Measurements from ENCODE around the gene POLRMT.

POLRMT gene

DNA sequence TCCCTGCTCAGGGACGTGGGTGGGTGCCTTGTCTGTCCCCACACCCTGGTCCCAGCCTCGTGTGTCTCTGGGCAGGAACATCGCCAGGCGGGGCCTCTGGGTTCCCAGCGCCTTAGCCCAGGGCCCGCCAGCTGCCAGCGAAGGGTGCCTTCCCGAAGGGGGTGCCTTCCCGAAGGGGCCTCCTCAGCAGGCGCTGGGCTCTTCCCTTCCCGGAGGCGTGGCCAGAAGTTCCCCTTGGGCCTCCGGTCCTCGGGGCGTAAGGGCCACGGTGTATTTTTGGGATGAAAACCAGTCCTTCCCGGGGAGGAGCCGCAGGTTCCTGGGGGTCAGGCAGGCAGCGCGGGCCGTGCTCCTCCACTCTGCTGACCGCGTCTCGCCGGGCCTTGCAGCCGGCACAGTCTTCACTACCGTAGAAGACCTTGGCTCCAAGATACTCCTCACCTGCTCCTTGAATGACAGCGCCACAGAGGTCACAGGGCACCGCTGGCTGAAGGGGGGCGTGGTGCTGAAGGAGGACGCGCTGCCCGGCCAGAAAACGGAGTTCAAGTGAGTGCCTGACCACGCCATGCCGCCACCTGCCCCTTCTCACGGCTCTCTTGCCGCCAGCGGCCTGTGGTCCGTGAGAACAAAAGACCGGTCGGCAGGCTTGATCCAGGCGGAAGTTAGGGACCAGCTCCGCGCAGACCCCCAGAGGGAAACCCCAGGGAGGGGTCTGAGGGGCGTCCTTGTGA lies 54.1 kb downstream of the POLRMT start:
- no peak for DNase-seq (ENCODE audit: low spot score)

- DNase-seq (ENCODE audit: low spot score): no peak
Observed at GRCh38 chr19:577439-578392, 55.6 kb downstream of the POLRMT start.

DNA sequence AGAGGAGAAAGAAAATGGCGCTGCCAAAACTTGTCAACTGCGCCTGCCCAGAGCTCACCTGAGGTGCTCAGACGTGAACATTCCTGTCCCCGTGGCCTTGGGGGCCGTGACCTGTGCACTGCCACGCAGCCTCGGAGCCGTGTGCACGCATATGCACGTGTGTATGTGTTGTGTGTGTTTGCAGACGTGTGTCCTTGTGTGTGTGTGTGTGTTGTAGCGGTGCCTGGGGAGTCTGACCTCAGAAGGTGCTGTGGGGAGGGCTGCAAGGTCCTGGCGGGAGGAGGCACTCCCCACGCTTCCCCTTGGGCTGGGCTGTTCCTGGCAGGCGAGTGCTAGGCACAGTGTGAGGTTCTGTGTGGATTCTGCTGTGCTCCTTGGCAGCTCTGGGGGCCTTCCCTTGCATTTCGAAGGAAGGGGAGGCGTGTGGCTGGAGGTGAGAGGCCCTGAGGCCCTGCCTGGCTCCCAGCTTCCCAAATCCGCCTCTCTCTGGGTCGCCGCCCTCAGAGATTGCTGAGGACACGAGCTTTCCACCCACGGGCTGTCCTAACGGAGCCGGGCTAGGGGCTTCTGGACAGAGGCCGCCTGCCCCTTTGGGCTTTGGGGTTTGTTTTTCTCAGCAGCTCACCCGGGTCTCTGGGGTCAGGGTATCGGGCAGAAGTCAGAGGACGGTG lies 56.4 kb downstream of the POLRMT start:
- DNase-seq (ENCODE audit: low spot score): no peak

- peak; percentile 85 for DNase-seq (ENCODE audit: low spot score)
Observed at GRCh38 chr19:575527-576506, 57.5 kb downstream of the POLRMT start.

DNA sequence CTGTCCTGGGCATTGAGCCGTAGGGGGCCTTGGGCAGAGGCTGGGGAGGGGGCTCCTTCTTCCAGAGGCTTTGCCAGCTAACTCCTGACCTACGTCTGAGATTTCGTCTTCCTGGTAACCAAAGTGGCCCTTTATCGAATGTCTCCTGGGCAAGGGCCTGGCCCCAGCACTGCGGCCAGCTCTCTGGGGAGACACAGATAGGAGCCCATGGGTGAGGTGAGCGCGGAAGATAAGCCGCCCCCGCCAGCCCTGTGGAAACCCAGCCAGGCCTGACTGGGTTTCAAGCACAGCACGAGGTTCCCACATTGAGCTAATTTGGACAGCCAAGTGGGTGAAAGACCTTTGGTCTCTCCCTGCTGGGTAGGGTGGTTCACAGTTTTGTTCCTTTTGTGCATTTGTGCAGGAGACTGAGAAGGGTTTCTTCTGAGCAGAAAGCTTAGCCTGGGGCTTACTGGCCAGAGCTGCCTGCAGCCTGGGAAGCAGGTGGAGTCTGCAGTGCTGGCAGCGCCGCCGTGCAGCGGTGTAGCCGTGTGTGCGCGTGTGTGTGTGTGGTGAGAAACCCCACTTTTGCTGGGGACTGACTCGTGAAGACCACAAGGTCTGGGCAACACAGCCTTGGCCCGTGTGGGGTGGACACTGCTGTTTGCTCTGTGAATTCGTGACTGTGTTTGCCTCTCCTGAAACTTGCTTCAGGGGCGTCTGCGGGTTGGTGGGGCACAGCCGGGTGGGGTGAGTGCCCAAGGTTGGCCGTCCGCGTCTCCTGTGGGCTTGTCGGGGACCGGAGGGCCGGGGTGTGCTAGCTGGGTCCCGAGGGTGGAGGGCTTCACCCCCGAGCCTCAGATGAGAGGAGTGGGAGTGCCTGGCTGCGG lies 58.4 kb downstream of the POLRMT start:
- DNase-seq (ENCODE audit: low spot score): peak; percentile 59

GRCh38 chr19:573519-573825 lies 59.9 kb downstream of the POLRMT start:
- DNase-seq (ENCODE audit: low spot score): no peak

GRCh38 chr19:572743-573518 lies 60.4 kb downstream of the POLRMT start:
- peak; percentile 66 for DNase-seq (ENCODE audit: low spot score)

- peak; percentile 98 for DNase-seq (ENCODE audit: low spot score)
Observed at GRCh38 chr19:572140-572742, 61.1 kb downstream of the POLRMT start, which contains the start of gene BSG. TSS of gene BSG (plus strand) at chr19:572596. CDS start at chr19:572635, 39 bp downstream.

- peak; percentile 63 for DNase-seq (ENCODE audit: low spot score)
Observed at GRCh38 chr19:571566-571974, 61.8 kb downstream of the POLRMT start.

DNA sequence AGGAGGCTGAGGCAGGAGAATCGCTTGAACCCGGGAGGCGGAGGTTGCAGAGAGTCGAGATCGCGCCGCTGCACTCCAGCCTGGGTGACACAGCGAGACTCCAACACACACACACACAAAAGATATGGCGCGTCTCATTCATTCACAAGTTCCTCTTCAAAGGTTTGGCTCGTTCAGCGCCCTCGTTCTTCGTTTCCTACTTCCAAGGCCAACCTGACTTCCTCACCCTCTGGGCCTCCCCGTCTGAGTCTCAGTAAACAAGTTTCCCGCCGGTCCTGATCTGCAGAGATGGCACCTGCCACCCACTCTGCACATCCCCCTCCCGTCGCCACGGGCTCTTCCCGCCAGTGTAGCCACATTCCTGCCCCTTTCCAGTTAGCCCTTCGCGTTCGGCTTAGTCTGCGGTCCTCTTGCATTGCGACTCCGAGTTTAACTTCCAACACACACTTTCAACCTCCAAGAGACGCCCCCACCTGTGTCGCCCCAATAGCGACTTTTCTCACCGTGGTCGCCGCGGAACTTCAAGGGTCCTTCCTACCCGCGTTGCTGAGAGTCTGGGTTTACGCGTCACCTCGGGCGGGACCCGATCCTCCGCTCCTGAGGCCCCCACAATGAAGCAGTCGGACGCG lies 62.3 kb downstream of the POLRMT start:
- peak; percentile 56 for DNase-seq (ENCODE audit: low spot score)

- no peak for DNase-seq (ENCODE audit: low spot score)
Observed at GRCh38 chr19:570251-570686, 63.1 kb downstream of the POLRMT start.

- no peak for DNase-seq (ENCODE audit: low spot score)
Observed at GRCh38 chr19:567296-567900, 65.9 kb downstream of the POLRMT start.
